ENCODE measurements around the gene CRY1.
A peak's percentile ranks its signal among the peaks of the same experiment; 100 is the strongest.
"Not testable (repeated sequence)": the region's sequence is repeated elsewhere in the genome, so short reads cannot be mapped to it uniquely, and the experiment has no call there.

The CRY1 gene

DNA sequence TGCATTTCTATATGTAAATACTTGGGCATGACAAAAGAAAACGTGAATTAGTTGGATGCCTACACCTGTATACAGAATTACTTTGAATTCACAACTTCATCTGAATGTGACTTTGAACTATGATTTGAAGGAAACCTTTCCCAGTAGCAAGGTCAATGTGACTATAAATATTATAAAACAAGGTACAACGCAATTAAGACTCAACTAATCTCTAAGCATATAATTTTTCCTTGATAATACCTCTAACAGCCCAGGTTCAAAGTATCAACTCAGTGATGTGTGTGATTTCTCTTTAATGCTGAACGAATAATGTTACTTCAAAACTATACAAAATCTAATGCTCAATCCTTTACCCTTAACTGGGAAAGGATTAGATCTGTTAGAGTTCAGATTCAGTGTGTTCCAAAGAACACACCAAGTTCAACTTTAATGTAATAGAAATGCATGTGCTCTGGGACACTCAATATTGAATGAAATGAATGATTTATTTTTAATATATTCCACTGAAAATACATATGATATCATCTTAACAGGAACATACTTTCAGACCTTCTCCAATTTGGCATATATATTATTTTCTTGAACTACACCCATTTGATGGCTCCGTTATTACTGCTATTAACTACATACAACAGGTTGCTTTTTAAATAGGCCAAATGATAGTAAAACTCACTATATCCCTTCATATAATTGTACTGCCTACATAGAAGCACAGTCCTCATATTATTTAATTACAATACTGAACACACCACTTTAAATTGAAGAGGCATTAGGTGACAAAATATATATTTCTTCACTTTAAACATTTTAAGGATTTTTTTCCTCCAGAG is 66.3 kb downstream of the CRY1 start:
- Histone ChIP-seq H3K4me3 (peak overlapping the region; percentile 32), H3K27ac (peak overlapping the region; percentile 53 to 71)
- TF ChIP-seq, protein P1, sequence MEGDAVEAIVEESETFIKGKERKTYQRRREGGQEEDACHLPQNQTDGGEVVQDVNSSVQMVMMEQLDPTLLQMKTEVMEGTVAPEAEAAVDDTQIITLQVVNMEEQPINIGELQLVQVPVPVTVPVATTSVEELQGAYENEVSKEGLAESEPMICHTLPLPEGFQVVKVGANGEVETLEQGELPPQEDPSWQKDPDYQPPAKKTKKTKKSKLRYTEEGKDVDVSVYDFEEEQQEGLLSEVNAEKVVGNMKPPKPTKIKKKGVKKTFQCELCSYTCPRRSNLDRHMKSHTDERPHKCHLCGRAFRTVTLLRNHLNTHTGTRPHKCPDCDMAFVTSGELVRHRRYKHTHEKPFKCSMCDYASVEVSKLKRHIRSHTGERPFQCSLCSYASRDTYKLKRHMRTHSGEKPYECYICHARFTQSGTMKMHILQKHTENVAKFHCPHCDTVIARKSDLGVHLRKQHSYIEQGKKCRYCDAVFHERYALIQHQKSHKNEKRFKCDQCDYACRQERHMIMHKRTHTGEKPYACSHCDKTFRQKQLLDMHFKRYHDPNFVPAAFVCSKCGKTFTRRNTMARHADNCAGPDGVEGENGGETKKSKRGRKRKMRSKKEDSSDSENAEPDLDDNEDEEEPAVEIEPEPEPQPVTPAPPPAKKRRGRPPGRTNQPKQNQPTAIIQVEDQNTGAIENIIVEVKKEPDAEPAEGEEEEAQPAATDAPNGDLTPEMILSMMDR (IDR thresholded peaks at IDR 0.05) = no peak
- DNase-seq (ENCODE audit: low spot score) = no peak

DNA sequence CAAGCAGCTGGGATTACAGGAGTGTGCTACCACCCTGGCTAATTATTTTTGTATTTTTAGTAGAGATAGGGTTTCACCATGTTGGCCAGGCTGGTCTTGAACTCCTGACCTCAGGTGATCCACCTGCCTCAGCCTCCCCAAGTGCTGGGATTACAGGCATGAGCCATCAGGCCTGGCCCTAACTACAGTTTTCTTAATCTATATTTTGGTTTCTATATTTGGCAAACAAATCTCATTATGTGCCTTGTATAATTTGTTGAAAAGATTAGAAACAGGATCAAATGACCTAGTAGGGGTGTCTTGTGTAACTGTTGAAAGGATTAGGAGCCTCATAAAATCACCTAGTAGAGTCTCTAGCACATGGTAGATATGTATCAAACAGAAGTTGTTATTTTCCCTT is 67.0 kb downstream of the CRY1 start:
- H3K4me3 ChIP-seq; DNase-seq (ENCODE audit: low spot score): not testable (repeated sequence)
- H3K27ac ChIP-seq = peak overlapping the region in 1 of 2 donors; percentile 53

DNA sequence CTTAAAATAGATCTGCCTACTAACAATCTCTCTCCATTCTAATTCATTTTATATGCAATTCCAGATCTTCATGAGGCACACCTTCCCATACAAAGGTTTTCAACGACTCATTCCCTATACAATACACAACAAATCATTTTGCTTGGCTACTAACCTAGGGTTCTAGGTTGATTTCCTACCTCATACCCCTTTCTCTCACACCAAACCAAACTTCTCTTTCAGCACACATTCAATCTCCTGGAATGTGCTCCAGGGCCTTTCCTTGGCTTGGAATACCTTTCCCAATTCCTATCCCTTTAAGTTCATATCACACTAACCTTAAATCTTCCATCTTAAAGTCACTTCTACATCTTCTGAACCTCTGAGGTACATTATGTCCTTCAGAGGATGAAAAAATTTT is 67.7 kb downstream of the CRY1 start:
- TF ChIP-seq, protein P1 (IDR thresholded peaks at IDR 0.05) = no peak
- Histone ChIP-seq H3K27ac (no peak overlapping the region), H3K4me3 (no peak overlapping the region)
- DNase-seq (ENCODE audit: low spot score) = no peak

DNA sequence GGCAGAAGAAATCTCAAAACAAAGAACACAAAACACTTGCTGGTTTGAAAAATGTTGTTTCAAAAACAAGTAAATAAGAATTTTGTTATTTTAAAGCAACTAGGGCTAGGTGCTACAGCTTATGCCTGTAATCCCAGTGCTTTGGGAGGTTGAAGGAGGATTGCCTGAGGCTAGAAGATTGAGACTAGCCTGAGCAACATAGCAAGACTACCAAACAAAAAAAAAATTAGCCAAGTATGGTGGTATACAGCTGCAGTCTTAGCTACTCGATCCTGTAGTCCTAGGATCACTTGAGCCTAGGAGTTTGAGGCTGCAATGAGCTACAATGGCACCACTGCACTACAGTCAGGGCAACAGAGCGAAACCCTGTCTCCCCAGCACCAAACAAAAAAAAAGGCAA is 73.8 kb downstream of the CRY1 start:
- TF ChIP-seq, protein P1 (IDR thresholded peaks at IDR 0.05) = no peak
- DNase-seq (ENCODE audit: low spot score) = no peak
- H3K27ac ChIP-seq = no peak overlapping the region

DNA sequence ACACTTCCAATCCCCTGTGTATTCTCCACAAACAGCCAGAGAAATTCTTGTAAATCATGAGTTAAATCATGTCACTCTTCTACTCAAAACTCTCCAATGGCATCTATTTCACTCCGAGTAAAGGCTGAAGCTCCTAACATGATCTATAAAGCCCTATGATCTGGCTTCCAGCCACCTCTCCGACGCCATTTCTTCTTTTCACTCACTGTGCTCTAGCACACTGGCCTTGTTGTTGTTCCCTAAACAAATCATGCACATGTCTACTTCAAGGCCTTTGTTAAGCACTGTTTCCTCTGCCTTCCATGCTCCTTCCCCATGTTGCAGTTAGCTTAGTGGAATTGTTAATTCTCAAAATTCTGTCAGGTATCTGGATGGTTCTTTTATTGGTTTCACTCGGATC is 76.3 kb downstream of the CRY1 start:
- H3K4me3 ChIP-seq = no peak overlapping the region
- no peak for DNase-seq (ENCODE audit: low spot score)
- no peak overlapping the region for H3K27ac ChIP-seq
- TF ChIP-seq, protein P1 (IDR thresholded peaks at IDR 0.05) = no peak

More for the DNA sequence above, 73.8 kb downstream of the CRY1 start:
- H3K4me3 ChIP-seq = no peak overlapping the region

DNA sequence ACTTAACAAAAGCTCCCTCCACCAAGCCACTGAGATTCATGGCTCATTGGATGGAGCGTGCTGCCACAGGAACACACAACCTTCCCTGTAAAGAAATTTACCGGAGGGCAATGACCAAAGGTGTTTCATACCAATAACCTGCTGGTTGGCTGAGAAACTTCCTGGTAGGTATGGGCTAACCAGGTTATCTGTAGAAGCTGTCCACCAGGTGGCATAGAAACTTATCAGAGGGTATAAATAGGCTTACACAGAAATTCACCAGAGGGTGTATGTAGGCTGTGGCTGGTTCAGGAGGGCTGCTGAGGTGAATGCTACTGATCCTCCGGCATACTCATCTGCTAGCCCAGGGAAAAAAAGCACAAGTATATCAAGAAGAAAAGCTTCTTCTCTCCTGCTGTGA is 79.3 kb downstream of the CRY1 start:
- no peak overlapping the region for H3K27ac ChIP-seq
- no peak for DNase-seq (ENCODE audit: low spot score)
- TF ChIP-seq, protein P1 (IDR thresholded peaks at IDR 0.05) = no peak
- H3K4me3 ChIP-seq = no peak overlapping the region

DNA sequence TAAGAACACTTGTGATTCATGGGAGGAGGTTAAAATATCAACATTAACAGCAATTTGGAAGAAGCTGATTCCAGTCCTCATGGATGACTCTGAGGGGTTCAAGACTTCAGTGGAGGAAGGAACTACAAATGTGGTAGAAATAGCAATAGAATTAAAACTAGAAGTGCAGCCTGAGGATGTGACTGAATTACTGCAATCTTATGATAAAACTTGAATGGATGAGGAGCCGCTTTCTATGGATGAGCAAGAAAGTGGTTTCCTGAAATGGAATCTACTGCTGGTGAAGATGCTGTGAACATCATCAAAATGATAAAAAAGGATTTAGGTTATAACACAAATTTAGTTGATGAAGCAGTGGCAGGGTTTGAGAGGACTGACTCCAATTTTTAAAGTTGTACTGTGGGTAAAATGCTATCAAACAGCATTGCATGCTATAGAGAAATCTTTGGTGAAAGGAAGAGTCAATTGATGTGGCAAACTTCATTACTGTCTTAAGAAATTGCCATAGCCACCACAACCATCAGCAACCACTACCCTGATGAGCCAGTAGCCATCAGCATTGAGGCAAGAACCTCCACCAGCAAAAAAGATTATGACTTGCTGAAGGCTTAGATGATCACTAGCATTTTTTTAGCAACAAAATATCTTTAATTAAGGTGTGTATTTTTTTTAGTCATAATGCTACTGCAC is 80.5 kb downstream of the CRY1 start:
- TF ChIP-seq, protein P1 (IDR thresholded peaks at IDR 0.05) = no peak
- Histone ChIP-seq H3K27ac (no peak overlapping the region), H3K4me3 (no peak overlapping the region)
- no peak for DNase-seq (ENCODE audit: low spot score)
